GM18861 (cell line): ENCODE results near the gene HOXA3.

Experiments
- ATAC-seq: cut with Tn5 transposase; IDR thresholded peaks from one replicate; pipeline ENCODE4 v1.9.1; 2021; ENCODE audit not compliant: unreplicated experiment

The HOXA3 gene

GRCh38 chr7:27131390-27131819 is 21.0 kb downstream of the HOXA3 start:
- no peak for ATAC-seq

- no peak for ATAC-seq
Observed at GRCh38 chr7:27130540-27131389, 21.6 kb downstream of the HOXA3 start, which contains the start of gene HOXA4. HOXA4 (minus strand) TSS chr7:27130757; CDS start chr7:27130733, 24 bp downstream.

GRCh38 chr7:27129729-27130539 is 22.4 kb downstream of the HOXA3 start:
- no peak for ATAC-seq

GRCh38 chr7:27128776-27129728 is 23.3 kb downstream of the HOXA3 start:
- ATAC-seq: no peak

- no peak for ATAC-seq
Observed at GRCh38 chr7:27128034-27128433, 24.3 kb downstream of the HOXA3 start.

GRCh38 chr7:27126596-27127327 is 25.6 kb downstream of the HOXA3 start:
- ATAC-seq: no peak

GRCh38 chr7:27125986-27126394 is 26.4 kb downstream of the HOXA3 start:
- ATAC-seq: no peak

- no peak for ATAC-seq
Observed at GRCh38 chr7:27124902-27125689, 27.3 kb downstream of the HOXA3 start.

- ATAC-seq: no peak
Observed at GRCh38 chr7:27124096-27124901, 28.1 kb downstream of the HOXA3 start.

- ATAC-seq: no peak
Observed at GRCh38 chr7:27123477-27124053, 28.8 kb downstream of the HOXA3 start.

GRCh38 chr7:27123007-27123476 is 29.3 kb downstream of the HOXA3 start:
- ATAC-seq: no peak

GRCh38 chr7:27122077-27122910 is 30.1 kb downstream of the HOXA3 start:
- ATAC-seq: no peak

- ATAC-seq: no peak
Observed at GRCh38 chr7:27121684-27122076, 30.7 kb downstream of the HOXA3 start.

GRCh38 chr7:27119412-27119911 is 32.9 kb downstream of the HOXA3 start:
- no peak for ATAC-seq

- no peak for ATAC-seq
Observed at GRCh38 chr7:27118580-27118979, 33.8 kb downstream of the HOXA3 start.

- ATAC-seq: no peak
Observed at GRCh38 chr7:27117887-27118491, 34.4 kb downstream of the HOXA3 start.
